GF-D8 (cell line): ENCODE data around the gene CHD5.
"Not testable (repeated sequence)": the region's sequence is repeated elsewhere in the genome, so short reads cannot be mapped to it uniquely, and the experiment has no call there.

Experiments used
- DNase-seq: peaks from one replicate; lab custom pipeline; 2025; lab: John Stamatoyannopoulos, UW

The CHD5 gene

DNA sequence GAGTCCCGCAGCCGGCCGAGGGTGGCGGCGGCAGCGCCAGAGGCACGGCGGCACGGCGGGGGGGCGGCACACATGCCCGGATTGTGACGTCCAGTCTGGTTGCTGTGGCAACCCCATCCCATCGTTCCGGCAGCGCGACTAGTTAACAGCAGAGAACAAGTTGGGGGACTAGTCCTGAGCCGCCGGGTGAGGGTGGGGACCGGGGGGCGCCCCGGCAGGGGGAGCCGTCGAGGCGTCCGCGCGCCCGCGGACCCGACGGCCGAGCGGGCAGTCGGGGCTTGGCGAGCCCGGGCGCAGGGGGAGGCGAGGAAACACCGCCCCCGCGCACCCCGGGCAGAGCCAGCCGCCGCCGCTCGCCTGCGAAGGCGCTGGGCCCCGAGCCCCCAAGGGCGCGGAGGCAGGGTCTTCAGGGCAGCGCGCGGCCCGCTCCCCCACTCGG is at the start of gene CHD5:
CHD5 (minus strand) TSS at position 54 of the 439 bp plus-strand sequence. CDS start 298 bp downstream, outside the sequence.
- DNase-seq: no peak

DNA sequence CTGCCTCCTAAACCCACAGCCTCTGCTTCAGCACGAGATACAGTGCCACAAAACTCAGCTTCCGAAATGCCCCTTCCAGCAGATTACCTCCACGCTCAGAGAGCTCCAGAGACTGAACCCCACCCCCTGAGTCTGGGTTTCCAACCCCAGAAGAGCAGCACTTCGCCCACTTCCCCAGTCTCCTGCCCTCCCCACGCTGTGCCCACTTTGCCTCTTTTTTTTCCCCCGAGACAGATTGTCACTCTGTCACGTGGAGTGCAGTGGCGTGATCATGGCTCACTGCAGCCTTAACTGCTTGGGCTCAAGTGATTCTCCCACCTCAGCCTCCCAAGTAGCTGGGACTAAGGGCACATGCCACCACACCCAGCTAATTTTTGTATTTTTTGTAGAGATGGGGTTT is 45.5 kb upstream of the CHD5 start:
- no peak for DNase-seq

DNA sequence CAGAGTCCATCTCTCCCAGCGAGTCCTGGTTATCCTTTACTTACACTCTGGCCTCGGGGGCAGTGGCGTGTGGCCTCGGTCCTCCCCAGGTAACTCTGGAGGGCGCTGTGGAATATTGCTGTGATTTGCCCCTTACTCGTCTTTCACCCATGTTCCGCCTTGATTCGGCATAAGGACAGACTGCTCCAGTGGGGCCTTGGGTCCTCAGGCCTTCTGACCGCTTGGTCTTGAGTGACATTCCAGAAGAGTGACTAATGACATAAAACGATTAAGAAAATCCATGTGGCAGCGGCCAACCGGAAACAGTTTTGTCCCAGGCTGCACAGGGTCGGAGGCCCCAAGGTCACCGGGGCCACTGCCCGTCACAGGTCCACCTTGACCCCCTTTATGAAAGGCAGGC is 44.6 kb upstream of the CHD5 start:
- no peak for DNase-seq

DNA sequence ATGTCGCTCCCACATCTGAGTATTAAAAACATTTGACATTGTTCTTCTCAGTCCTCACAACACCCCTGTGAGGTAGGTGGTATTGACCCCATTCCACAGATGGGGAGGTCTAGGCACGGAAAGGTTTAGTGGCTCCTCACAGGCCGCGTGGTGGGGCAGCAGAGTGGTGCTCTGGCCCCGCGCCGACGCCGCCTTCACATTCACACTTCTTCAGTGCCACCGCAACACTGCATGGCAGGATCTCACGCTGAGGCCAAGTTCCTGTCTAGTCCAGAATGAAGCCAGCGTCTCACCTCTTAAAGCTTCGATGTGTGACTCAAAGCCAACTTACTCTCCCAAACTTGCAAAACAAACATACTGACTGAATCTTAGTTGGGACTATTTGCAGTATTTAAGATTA is 43.5 kb upstream of the CHD5 start:
- no peak for DNase-seq

DNA sequence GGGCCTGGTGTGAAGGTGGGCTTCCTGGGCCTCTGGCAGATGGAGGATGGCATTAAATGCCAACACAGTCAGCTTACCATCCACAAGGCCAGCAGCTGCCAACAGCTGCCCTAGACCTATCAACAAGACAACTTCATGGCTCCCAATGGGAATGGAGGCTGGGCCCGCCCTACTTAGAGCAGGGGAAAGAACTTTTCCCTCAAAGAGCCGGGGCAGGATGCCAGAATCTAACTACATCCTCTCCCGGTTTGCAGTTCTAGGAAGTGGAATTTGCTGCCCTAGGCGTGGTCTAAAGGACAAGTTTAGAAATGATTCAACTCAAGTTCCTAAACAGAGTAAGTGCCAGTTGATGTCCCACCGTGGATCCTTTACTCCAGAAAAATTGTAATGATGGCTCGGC is 42.5 kb upstream of the CHD5 start:
- DNase-seq: no peak

DNA sequence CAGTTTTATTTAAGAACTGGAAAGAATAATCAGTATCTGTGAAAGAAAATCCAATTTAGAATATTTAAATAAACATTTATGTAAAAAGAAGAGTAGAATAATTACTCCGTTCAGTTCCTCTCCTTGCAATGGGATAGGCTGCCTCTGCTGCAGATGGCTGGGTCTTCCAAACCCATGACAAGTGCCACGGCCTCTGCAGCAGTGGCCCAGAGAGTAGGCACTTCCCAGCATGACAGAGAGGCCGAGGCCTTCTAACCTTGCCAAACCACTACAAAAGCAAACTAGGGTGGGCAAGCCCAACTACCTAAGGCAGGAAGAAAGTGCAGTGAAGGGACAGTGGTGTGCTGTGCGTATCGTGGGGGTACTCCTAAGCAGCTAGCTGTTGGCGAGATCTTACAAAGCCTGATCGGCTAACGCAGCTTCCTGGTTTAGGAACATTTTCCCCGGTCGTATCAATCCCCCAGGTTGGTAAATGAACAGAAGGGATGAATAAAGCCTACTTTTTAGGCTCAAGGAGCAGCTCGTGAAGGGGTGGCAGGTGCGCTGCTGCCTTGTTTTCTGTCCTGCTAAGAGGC is 41.2 kb upstream of the CHD5 start:
- DNase-seq: no peak

DNA sequence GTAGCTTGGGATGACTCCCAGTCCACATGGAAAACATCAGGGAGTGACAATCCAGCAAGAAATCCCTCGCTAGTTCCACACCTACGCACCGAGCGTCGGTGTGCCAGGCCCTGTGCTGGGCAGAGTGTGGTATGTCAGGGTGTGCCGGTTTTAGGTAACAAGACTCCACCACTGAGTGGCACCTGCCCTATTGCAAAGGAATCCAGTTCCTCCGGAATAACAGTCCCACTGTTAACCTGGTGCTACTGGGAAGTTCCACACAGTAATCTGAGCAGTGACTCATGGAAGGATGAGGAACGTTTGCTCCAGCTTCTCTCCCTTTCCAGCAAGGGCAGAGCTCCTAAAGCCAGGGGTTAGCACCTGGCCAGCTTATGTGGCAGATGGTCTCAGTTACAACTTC is 40.1 kb upstream of the CHD5 start:
- DNase-seq: no peak

DNA sequence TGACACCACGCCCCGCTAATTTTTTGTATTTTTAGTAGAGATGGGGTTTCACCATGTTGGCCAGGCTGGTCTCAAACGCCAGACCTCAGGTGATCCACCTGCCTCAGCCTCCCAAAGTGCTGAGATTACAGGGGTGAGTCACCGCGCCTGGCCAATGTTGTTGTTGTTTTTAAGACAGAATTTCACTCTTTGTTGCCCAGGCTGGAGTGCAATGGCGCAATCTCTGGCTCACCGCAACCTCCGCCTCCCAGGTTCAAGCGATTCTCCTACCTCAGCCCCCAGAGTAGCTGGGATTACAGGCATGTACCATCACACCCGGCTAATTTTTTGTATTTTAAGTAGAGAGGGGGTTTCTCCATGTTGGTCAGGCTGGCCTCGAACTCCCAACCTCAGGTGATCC is 39.5 kb upstream of the CHD5 start:
- not testable (repeated sequence) for DNase-seq

DNA sequence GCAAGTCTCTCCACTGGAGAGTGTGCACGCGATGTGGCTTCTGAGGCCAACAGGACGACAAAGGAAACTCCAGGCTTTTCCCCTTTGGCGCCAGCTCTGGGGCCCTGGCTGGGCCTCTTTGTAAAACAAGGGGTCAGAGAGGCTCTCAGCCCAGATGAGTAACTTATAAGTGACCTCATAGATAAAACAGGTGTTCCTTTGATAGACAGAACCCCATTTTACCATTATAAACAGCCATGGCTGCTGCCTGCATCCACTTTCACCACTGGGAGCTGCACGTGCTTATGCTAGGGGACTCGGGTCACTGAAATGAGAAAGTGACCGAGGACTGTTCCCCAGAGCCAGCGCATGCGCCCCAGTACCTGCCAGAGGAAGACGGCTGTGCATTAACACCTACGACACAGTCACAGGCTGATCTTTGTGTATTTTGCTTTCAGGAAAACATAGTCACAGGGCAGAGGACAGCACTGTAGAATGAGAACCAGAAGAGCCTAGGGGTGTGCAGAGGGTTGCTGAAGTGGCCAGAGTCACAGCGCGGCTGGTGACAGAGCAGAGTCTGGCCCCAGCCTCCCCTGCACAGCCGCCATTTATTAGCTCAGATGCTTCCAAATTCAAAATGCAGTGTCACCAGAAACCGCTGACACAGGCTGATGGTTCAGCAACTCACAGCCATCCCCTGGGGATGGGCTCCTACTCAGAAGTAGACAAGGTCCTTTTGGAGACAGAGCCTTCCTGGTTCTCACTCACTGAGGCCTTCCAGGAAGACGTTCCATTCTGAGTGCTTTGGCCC is 38.4 kb upstream of the CHD5 start:
- DNase-seq: no peak

DNA sequence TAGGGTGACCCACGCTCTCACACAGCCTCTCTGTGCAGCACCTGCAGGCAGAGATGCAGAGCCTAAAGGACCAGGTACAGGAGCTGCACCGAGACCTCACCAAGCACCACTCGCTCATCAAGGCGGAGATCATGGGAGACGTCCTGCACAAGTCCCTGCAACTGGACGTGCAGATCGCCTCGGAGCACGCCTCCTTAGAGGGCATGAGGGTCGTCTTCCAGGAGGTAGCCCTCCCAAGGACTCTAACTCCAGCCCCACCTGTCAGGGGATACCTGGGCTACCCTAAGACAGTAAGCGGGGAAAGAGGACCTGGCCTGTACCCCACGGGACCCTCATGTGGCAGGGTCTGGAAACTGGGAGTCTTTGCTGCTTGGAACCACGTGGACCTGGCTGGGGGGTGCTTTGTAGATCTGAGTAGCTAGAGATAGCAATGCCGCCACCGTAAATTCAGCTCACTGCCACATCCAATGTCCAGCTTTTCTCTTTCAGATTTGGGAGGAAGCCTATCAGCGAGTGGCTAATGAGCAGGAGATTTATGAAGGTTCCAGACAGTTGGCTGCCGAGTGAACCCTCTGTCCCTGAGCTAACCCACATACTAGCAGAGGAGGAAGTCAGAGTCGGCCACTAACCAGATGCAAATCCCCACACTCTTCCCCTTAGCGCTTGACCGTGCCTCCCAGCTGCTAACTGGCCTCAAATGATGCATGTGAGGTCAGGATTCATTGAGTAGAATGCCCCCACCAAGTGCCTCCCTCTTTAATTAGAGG is 32.3 kb upstream of the CHD5 start:
- no peak for DNase-seq

DNA sequence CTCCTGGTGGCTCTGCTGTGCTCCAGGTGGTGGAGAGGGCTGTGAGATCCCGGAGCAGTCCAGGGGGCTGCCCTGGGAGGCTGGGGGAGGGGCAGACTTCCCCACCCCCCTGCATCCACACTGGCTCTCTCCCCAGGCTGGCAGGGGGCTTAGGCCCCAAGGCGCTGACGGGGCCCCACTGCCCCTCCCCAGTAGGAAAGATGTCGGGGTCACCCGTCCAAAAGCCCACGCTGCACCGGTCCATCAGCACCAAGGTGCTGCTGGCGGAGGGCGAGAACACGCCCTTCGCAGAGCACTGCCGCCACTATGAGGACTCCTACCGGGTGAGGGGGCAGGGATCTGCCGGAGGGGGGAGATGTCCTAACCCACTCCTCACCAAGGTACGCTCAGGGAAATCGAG is 31.6 kb upstream of the CHD5 start:
- no peak for DNase-seq

DNA sequence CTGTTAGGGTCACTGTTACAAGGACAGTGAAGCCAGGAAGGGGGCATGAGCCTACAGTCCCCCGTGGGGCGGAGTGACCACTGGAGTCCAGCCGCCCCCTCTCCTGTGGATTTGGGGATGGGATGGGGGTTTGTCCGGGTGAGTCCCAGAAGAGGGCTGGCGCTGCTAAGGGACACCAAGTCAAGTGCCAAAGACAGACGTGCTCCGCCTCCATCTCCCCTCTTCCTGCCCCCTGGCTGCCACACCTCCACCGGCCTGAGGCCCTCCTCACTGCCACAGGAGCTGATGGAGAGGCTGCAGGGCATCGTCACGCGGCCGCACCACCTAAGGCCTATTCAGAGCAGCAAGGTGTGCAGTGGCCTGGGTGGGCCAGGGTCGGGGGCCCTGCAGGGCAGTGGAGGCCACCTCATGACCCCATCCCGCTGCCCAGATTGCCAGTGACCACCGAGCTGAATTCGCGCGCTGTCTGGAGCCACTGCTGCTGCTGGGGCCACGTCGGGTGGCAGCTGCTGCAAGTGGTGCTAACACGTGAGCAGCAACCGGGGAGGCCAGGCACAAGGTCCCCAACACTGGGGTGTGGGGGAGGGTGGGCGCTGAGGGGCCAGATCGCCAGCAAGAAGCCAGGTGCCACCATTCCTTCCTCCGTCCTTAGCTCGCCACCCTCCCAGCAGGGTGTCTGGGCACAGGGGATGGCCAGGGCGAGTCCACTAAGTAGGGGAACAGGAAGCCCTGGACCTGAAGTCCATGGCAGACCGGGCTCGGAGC is 30.7 kb upstream of the CHD5 start:
- no peak for DNase-seq

DNA sequence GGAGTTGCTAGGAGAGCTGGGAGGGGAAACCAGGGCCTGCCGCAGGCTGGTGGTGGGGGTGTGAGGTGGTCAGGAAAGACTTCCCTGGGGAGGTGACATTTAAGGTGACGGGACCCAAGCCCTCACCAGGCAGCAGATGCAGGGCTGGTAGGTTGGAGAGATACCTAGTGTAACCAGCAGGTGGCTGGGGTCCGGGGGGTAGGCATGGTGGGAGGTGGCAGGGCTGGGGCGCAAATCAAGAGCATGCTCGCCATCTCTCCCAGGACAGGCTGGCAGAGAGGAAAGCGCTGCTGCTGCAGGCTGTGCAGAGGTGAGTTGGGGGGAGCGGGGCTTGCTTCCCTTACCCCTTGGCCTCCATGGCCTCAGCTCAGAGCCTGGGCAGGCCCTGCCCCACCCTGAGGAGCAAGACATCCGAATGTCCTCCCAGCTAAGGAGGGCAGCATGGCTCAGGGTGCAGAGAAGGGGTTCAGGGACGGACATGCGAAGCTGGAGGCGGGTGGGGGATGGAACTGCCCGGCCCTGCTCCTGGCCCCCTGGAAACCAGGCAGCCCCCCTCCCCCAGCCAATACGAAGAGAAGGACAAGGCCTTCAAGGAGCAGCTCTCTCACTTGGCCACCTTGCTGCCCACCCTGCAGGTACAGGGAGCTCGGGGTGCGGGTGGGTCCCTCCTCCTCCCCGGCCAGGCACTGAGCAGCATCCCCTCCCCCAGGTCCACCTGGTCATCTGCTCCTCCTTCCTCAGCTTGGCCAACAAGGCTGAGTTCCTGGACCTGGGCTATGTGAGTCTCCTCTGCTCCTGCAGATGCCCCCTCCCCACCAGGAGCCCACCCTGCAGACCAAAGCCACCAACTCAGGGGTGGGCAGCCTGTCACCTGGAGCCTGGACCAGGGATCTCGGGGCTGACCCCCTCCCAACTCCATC is 29.8 kb upstream of the CHD5 start:
- no peak for DNase-seq

DNA sequence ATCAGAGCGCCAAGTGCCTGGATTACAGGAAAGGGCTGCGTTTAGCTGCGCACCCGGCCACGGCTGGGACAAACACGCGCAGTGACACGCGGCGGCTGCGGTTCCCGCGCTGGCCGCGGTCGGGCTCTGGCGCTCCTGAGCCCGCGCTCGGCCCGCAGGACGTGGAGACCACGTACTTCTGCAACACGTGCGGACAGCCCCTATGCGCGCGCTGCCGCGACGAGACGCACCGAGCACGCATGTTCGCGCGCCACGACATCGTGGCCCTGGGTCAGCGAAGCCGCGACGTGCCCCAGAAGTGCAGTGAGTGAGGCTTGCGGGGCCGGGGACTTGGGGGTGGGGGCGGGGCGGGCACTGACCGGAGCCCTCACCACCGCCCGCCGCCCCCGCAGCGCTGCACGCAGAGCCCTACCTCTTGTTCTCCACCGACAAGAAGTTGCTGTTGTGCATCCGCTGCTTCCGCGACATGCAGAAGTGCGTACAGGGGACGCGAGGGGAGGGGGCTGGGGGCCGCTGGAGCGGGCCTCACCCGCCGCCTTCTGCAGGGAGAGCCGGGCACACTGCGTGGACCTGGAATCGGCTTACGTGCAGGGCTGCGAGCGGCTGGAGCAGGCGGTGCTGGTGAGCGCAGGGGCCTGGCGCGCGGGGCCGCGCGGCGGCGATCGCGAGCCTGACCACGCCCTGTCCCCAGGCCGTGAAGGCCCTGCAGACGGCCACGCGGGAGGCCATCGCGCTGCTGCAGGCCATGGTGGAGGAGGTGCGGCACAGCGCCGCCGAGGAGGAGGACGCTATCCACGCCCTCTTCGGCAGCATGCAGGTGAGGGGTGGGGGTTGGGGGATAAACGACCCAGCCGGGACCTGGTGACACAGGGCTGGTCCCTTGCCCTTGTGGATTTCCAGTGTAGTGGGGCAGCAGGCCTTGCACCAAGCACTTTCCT is 28.9 kb upstream of the CHD5 start:
- DNase-seq: peak; percentile 43

DNA sequence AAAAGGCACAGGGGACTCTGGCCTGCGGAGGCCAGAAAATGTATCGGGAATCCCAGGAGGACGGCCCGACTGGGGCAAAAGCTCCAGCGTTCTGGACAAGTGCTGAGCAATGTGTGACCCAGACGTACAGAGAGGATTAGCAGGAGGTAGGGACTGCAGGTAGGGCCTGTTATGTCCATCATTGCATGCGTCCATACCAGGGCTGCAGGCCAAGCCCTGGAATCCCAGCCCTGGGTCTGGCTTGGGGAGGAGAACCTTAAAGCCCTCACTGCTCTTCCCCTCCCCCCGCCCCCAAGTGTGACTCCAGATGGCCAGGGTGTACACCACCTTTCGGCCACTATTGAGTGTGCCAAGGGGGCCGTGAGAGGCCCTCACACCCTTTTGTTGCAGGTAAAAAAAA is 27.8 kb upstream of the CHD5 start:
- DNase-seq: no peak

DNA sequence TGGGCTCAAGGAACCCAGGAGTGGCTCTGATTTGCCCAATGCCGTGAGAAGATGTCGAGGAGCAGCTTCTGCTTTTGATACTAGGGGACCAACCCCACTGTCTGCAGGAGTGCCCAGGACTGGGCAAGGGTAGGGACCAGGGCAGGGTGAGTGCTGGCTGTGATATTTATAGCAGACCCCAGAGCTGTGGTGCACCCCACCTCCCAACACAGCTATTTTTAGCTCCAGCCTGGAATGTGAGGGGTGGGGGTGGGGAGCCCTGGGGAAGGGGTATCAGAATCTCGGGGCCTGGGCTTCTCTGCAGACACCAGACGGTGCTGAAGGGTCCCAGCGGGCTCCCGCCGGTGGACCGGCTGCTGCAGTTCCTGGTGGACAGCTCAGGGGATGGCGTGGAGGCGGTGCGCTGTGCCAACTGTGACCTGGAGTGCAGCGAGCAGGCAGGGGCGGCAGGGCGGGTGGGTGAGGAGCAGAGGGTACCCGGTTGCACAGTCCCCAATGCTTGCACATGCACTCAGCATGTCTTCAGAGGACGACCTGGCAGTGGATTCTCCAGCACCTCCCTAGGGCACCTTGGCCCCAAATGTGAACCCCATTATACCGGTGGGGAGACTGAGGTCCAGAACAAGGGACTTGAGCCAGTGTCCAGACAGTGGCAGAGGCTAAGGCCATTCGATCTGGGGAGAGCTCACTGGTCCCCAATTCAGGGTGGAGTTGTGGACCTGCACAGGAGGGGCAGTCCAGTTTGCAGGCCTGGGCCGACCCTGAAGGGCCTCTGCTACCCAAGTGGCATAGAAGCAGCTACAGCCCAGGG is 27.2 kb upstream of the CHD5 start:
- DNase-seq: no peak

DNA sequence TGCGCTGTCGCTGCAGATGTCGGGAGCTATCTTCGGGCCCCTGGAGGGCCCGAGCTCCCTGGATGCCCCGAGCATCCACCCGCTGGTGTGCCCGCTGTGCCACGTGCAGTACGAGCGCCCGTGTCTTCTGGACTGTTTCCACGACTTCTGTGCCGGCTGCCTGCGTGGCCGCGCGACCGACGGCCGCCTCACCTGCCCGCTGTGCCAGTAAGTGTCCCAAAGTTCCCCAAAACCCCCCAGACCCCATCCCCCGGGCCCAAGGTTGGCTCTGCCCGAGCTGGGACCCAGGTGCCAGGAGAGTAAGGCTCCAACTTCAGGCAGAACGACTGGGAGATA is 26.4 kb upstream of the CHD5 start:
- no peak for DNase-seq

DNA sequence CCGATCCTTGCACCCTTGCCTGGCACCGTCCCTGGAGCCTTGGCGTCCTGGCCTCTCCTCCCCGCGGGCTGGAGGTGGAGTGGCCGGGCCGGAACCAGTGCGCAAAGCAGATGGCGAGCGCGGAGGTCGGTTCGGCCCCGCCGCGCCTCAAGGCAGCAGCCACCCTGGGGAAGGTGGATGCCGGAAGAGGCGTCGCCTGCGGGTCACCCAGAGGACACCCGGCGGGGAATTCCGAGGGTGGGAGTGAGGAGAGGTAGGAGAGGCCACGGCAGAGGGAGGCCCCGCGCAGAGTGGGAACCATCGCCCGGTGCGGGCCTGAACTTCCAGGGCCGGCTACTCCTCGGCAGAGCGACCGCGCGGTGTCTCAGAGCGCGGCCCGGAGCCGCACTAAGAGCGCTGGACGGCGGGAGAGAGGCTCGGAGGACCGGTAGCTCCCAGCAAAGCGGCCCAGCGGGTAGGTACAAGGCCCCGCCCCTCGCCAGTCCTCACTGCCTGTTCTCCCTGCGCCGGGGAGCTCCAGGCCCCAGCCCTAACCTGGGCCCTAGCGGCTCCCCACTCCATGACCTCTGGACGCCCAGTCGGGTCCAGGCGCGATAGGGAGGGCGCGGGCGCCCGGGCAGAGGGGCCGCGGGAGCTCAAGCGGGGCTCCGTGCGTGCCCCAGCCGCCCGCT is 25.9 kb upstream of the CHD5 start, which contains the start of gene RNF207:
RNF207 (plus strand) TSS at position 271 of the 671 bp plus-strand sequence. CDS start 417 bp downstream, outside the sequence.
- no peak for DNase-seq

DNA sequence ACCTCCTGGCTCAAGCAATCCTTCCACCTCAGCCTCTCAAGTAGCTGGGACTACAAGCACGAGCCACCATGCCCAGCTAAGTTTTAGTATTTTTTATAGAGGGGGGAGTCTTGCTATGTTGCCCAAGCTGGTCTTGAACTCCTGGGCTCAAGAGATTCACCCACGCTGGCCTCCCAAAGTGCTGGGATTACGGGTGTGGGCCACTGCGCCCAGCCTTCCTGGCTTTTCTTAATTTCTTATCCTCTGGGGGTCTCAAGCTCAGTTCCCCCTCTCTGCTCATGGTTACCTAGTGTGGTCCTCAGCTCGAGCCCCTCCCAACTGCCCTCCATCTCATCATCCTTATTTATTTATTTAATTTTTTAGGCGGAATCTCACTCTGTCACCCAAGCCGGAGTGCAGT is 22.1 kb upstream of the CHD5 start:
- DNase-seq: no peak
